Liver (tissue), 9 donors: Measurements from ENCODE around the gene GBE1. TPM values are rescaled to one million over a fixed set of nuclear protein-coding genes. Genes with fewer than 3 reads are reported as not detected.

Experiments
- DNase-seq: peaks from one replicate; pipeline ENCODE4 v3.0.0-alpha.2; 2017; ENCODE audit warnings: low spot score
- H3K27ac ChIP-seq, 2 donors: one replicate each; pipeline ENCODE4 v1.7.0; 2013; ENCODE audit warnings: inconsistent platforms in 2 of 2, low read length in 2 of 2, control low read depth in 1 of 2, low read depth in 1 of 2, mild to moderate bottlenecking in 1 of 2
- H3K27me3 ChIP-seq, 4 donors: one replicate each; pipeline versions ENCODE4 v1.6.1 to v1.7.0; 2013; ENCODE audit warnings: low read length in 3 of 4, inconsistent platforms in 1 of 4, mild to moderate bottlenecking in 1 of 4, moderate library complexity in 1 of 4; ENCODE audit not compliant: control insufficient read depth in 4 of 4, insufficient read depth in 4 of 4
- H3K36me3 ChIP-seq, 4 donors: one replicate each; pipeline versions ENCODE4 v1.6.1 to v1.7.0; 2013; ENCODE audit warnings: low read length in 3 of 4, mild to moderate bottlenecking in 3 of 4, low read depth in 1 of 4, moderate library complexity in 1 of 4; ENCODE audit not compliant: control insufficient read depth in 4 of 4, insufficient read depth in 3 of 4
- H3K4me1 ChIP-seq, 4 donors: one replicate each; pipeline versions ENCODE4 v1.6.1 to v1.7.0; 2013; ENCODE audit warnings: low read length in 3 of 4, mild to moderate bottlenecking in 3 of 4, moderate library complexity in 1 of 4; ENCODE audit not compliant: control insufficient read depth in 4 of 4, insufficient read depth in 4 of 4
- H3K4me3 ChIP-seq, 3 donors: one replicate each; pipeline versions ENCODE4 v1.6.1 to v1.7.0; 2013; ENCODE audit warnings: low read length in 3 of 3, control low read depth in 1 of 3, low read depth in 1 of 3, mild to moderate bottlenecking in 1 of 3
- H3K9ac ChIP-seq, 2 donors: one replicate each; pipeline ENCODE4 v1.7.0; 2013; ENCODE audit warnings: low read length in 2 of 2, mild to moderate bottlenecking in 2 of 2, moderate library complexity in 2 of 2, control low read depth in 1 of 2, low read depth in 1 of 2
- H3K9me3 ChIP-seq, 4 donors: one replicate each; pipeline versions ENCODE4 v1.6.1 to v1.7.0; 2013; ENCODE audit warnings: low read length in 3 of 4; ENCODE audit not compliant: control insufficient read depth in 4 of 4
- CTCF ChIP-seq: fragments of 150-350 bp; IDR thresholded peaks from 2 replicates; pipeline ENCODE4 v1.5.1; 2017; ENCODE audit warnings: improper control_type of control experiment, low read depth, low read length; ENCODE audit not compliant: missing input control
- EGR1 ChIP-seq, 2 donors: IDR thresholded peaks; 2 replicates each; pipeline ENCODE4 v1.6.1; 2016 to 2018; ENCODE audit warnings: antibody characterized with exemption in 2 of 2, low read depth in 2 of 2
- FOXA1 ChIP-seq: IDR thresholded peaks from 2 replicates; pipeline ENCODE4 v1.6.1; 2016; ENCODE audit warnings: antibody characterized with exemption
- GABPA ChIP-seq, 2 donors: IDR thresholded peaks in 1 of 2; conservative IDR thresholded peaks in 1 of 2; 2 replicates each; pipeline ENCODE4 v1.6.1; 2016; ENCODE audit warnings: antibody characterized with exemption in 2 of 2, mild to moderate bottlenecking in 1 of 2, moderate library complexity in 1 of 2
- HNF4A ChIP-seq, 2 donors: conservative IDR thresholded peaks; 2 replicates each; pipeline ENCODE4 v1.6.1; 2016; ENCODE audit warnings: antibody characterized with exemption in 2 of 2, mild to moderate bottlenecking in 2 of 2
- HNF4G ChIP-seq: IDR thresholded peaks from 2 replicates; pipeline ENCODE4 v1.6.1; 2016; ENCODE audit warnings: antibody characterized with exemption
- MAX ChIP-seq: IDR thresholded peaks from 2 replicates; pipeline ENCODE4 v1.6.1; 2016; ENCODE audit warnings: antibody characterized with exemption
- RAD21 ChIP-seq, 2 donors: IDR thresholded peaks; 2 replicates each; pipeline ENCODE4 v1.6.1; 2016; ENCODE audit warnings: antibody characterized with exemption in 2 of 2, mild to moderate bottlenecking in 2 of 2
- REST ChIP-seq: IDR thresholded peaks from 2 replicates; pipeline ENCODE4 v1.6.1; 2016; ENCODE audit warnings: antibody characterized with exemption, mild to moderate bottlenecking
- RXRA ChIP-seq, 2 donors: IDR thresholded peaks; 2 replicates each; pipeline ENCODE4 v1.6.1; 2017 to 2018; ENCODE audit warnings: antibody characterized with exemption in 2 of 2, mild to moderate bottlenecking in 1 of 2
- SP1 ChIP-seq: IDR thresholded peaks from 2 replicates; pipeline ENCODE4 v1.6.1; 2018; ENCODE audit warnings: antibody characterized with exemption, mild to moderate bottlenecking
- TAF1 ChIP-seq: conservative IDR thresholded peaks from 2 replicates; pipeline ENCODE4 v1.6.1; 2016; ENCODE audit warnings: antibody characterized with exemption, mild to moderate bottlenecking
- YY1 ChIP-seq: IDR thresholded peaks from 2 replicates; pipeline ENCODE4 v1.6.1; 2016; ENCODE audit warnings: antibody characterized with exemption, mild to moderate bottlenecking
- WGBS: extraction: QIAGEN DNeasy Blood & Tissue Kit; methylation state at CpG from one replicate; pipeline ENCODE4 v1.1.7; 2013; 5-methylcytosine and 5-hydroxymethylcytosine counted together
- polyA plus RNA-seq, 2 donors: library from polyadenylated mRNA; stranded (reverse) in 1 of 2; unstranded in 1 of 2; fragments of 200-250 nt in 1 of 2; fragments of >200 nt in 1 of 2; fragmentation: Nextera tagmentation in 1 of 2; extraction: Ambion mirVana in 1 of 2; gene quantifications; one replicate each; pipeline versions ENCODE4 v1.2.1 to v1.2.3, GENCODE V29; 2013 to 2015
- total RNA-seq, 2 donors: library from RNA; depleted of rRNA; stranded (reverse); fragments of >200 nt; gene quantifications; one replicate each; pipeline ENCODE4 v1.2.3, GENCODE V29; 2014
- TF ChIP-seq, protein P1 (sequence below): IDR thresholded peaks from 2 replicates; pipeline ENCODE4 v1.6.1; 2016; ENCODE audit warnings: antibody characterized with exemption
- donor health status: healthy.
- donor health status: healthy.
- donor health status: healthy.
- donor health status: healthy.
- donor health status: healthy.

Gene GBE1
- total and polyA plus RNA-seq, 4 donors, result 22.5 to 95.6 (median 25.8) TPM

GRCh38 chr3:81651139-81651538 lies 110.3 kb downstream of the GBE1 start:
- WGBS, result 79% methylated on average over 4 of the region's 4 CpGs
- TF ChIP-seq REST (no peak), TAF1 (no peak), HNF4A (conservative IDR thresholded peaks at IDR 0.05) (no peak), EGR1 (IDR thresholded peaks at IDR 0.05; ENCODE audit: low read depth in 2 of 2) (no peak), RAD21 (IDR thresholded peaks at IDR 0.05) (no peak), MAX (no peak), CTCF (no peak), YY1 (no peak), SP1 (no peak), RXRA (IDR thresholded peaks at IDR 0.05) (no peak), HNF4G (no peak)
- TF ChIP-seq, protein P1, sequence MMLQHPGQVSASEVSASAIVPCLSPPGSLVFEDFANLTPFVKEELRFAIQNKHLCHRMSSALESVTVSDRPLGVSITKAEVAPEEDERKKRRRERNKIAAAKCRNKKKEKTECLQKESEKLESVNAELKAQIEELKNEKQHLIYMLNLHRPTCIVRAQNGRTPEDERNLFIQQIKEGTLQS, result no peak
- H3K4me1 ChIP-seq, result no peaks in the 10 kb centered on the region

GRCh38 chr3:81650187-81650586 lies 111.3 kb downstream of the GBE1 start:
- 93% methylated on average over 3 of the region's 3 CpGs for WGBS
- Histone ChIP-seq H3K4me3 (no peak overlapping the region), H3K36me3 (peaks cover 0 to 14% (median 3%) of the 10 kb centered on the region in 4 donors), H3K27me3 (no peaks in the 10 kb centered on the region), H3K9me3 (no peaks in the 10 kb centered on the region), H3K9ac (no peak overlapping the region), H3K4me1 (no peaks in the 10 kb centered on the region), H3K27ac (no peak overlapping the region)
- no peak for DNase-seq
- no peak for TF ChIP-seq SP1
- no peak for TF ChIP-seq YY1
- no peak for TF ChIP-seq GABPA (IDR thresholded peaks at IDR 0.05 in 1 of 2, conservative IDR thresholded peaks at IDR 0.05 in 1 of 2)
- no peak for TF ChIP-seq RAD21 (IDR thresholded peaks at IDR 0.05)
- TF ChIP-seq FOXA1, result no peak
- TF ChIP-seq RXRA (IDR thresholded peaks at IDR 0.05), result no peak
- no peak for TF ChIP-seq CTCF

More at GRCh38 chr3:81651139-81651538, 110.3 kb downstream of the GBE1 start:
- no peaks in the 10 kb centered on the region for H3K9me3 ChIP-seq
- peaks cover 0 to 10% (median 2%) of the 10 kb centered on the region in 4 donors for H3K36me3 ChIP-seq
- no peak for DNase-seq
- no peaks in the 10 kb centered on the region for H3K27me3 ChIP-seq
- no peak overlapping the region for H3K9ac ChIP-seq
- H3K4me3 ChIP-seq, result no peak overlapping the region
- no peak overlapping the region for H3K27ac ChIP-seq
